Activated T-cell treated with anti-CD3 and anti-CD28 coated beads, Interleukin-2, amount 50 U/mL, for 24 hours (primary cell): ENCODE results near the gene ARHGAP22.

Experiments used
- DNase-seq: peaks from one replicate; pipeline ENCODE4 v3.0.0-alpha.2; 2020
- H3K27ac Mint-ChIP-seq: 2 replicates; pipeline ENCODE4 v1.8.0; 2020; ENCODE audit warnings: mild to moderate bottlenecking, mixed read lengths
- H3K27me3 Mint-ChIP-seq: 2 replicates; pipeline ENCODE4 v1.8.0; 2020; ENCODE audit warnings: mixed read lengths
- H3K36me3 Mint-ChIP-seq: 2 replicates; pipeline ENCODE4 v1.8.0; 2020; ENCODE audit warnings: low read depth, mixed read lengths
- H3K4me1 Mint-ChIP-seq: 2 replicates; pipeline ENCODE4 v1.8.0; 2020; ENCODE audit warnings: low read depth, mixed read lengths
- H3K4me3 Mint-ChIP-seq: 2 replicates; pipeline ENCODE4 v1.8.0; 2020; ENCODE audit warnings: mild to moderate bottlenecking, moderate library complexity, mixed read lengths
- H3K9me3 Mint-ChIP-seq: 2 replicates; pipeline ENCODE4 v1.8.0; 2020; ENCODE audit warnings: mixed read lengths

ARHGAP22 gene

GRCh38 chr10:48462482-48463020 is 142.3 kb downstream of the ARHGAP22 start:
- Mint-ChIP-seq H3K36me3 (no peaks in the 10 kb centered on the region), H3K4me3 (no peak overlapping the region), H3K27me3 (no peaks in the 10 kb centered on the region), H3K4me1 (no peaks in the 10 kb centered on the region), H3K9me3 (no peaks in the 10 kb centered on the region), H3K27ac (no peak overlapping the region)
- DNase-seq: peak; percentile 25

- no peaks in the 10 kb centered on the region for H3K4me1 Mint-ChIP-seq
- peaks cover 5% of the 10 kb centered on the region for H3K27me3 Mint-ChIP-seq
- H3K9me3 Mint-ChIP-seq: no peaks in the 10 kb centered on the region
These were observed 143.0 kb downstream of the ARHGAP22 start for GRCh38 chr10:48461623-48462481.

GRCh38 chr10:48460182-48460581 is 144.7 kb downstream of the ARHGAP22 start:
- DNase-seq: no peak
- H3K36me3 Mint-ChIP-seq: no peaks in the 10 kb centered on the region
- H3K4me3 Mint-ChIP-seq: no peak overlapping the region
- H3K27me3 Mint-ChIP-seq: peaks cover 5% of the 10 kb centered on the region
- no peak overlapping the region for H3K27ac Mint-ChIP-seq
- H3K9me3 Mint-ChIP-seq: no peaks in the 10 kb centered on the region
- H3K4me1 Mint-ChIP-seq: no peaks in the 10 kb centered on the region

More at GRCh38 chr10:48461623-48462481, 143.0 kb downstream of the ARHGAP22 start:
- no peak overlapping the region for H3K4me3 Mint-ChIP-seq
- H3K36me3 Mint-ChIP-seq: no peaks in the 10 kb centered on the region
- peak; percentile 8 for DNase-seq
- H3K27ac Mint-ChIP-seq: no peak overlapping the region

GRCh38 chr10:48459270-48460150 is 145.4 kb downstream of the ARHGAP22 start:
- Mint-ChIP-seq H3K4me3 (no peak overlapping the region), H3K36me3 (no peaks in the 10 kb centered on the region), H3K27ac (no peak overlapping the region), H3K27me3 (peaks cover 5% of the 10 kb centered on the region), H3K4me1 (no peaks in the 10 kb centered on the region), H3K9me3 (no peaks in the 10 kb centered on the region)
- peak; percentile 18 for DNase-seq

- H3K4me3 Mint-ChIP-seq: no peak overlapping the region
- no peaks in the 10 kb centered on the region for H3K36me3 Mint-ChIP-seq
- H3K4me1 Mint-ChIP-seq: no peaks in the 10 kb centered on the region
- H3K27me3 Mint-ChIP-seq: peaks cover 5% of the 10 kb centered on the region
- H3K27ac Mint-ChIP-seq: no peak overlapping the region
- peak; percentile 14 for DNase-seq
- no peaks in the 10 kb centered on the region for H3K9me3 Mint-ChIP-seq
These were observed 146.2 kb downstream of the ARHGAP22 start for GRCh38 chr10:48458662-48459048.

- Mint-ChIP-seq H3K4me1 (no peaks in the 10 kb centered on the region), H3K4me3 (no peak overlapping the region), H3K27me3 (peaks cover 5% of the 10 kb centered on the region), H3K36me3 (no peaks in the 10 kb centered on the region), H3K9me3 (no peaks in the 10 kb centered on the region), H3K27ac (no peak overlapping the region)
- peak; percentile 14 for DNase-seq
These were observed 146.8 kb downstream of the ARHGAP22 start for GRCh38 chr10:48457949-48458661.

- no peaks in the 10 kb centered on the region for H3K9me3 Mint-ChIP-seq
- no peak overlapping the region for H3K27ac Mint-ChIP-seq
- H3K27me3 Mint-ChIP-seq: peaks cover 5% of the 10 kb centered on the region
- H3K4me1 Mint-ChIP-seq: no peaks in the 10 kb centered on the region
- H3K4me3 Mint-ChIP-seq: no peak overlapping the region
- DNase-seq: peak; percentile 22
- H3K36me3 Mint-ChIP-seq: no peaks in the 10 kb centered on the region
These were observed 147.8 kb downstream of the ARHGAP22 start for GRCh38 chr10:48456808-48457761.

- Mint-ChIP-seq H3K4me1 (no peaks in the 10 kb centered on the region), H3K27ac (no peak overlapping the region), H3K9me3 (no peaks in the 10 kb centered on the region), H3K36me3 (no peaks in the 10 kb centered on the region), H3K4me3 (no peak overlapping the region), H3K27me3 (peaks cover 5% of the 10 kb centered on the region)
- peak; percentile 15 for DNase-seq
These were observed 148.5 kb downstream of the ARHGAP22 start for GRCh38 chr10:48456361-48456804.

GRCh38 chr10:48455392-48456151 is 149.3 kb downstream of the ARHGAP22 start:
- no peak overlapping the region for H3K4me3 Mint-ChIP-seq
- no peak overlapping the region for H3K27ac Mint-ChIP-seq
- no peaks in the 10 kb centered on the region for H3K4me1 Mint-ChIP-seq
- no peaks in the 10 kb centered on the region for H3K36me3 Mint-ChIP-seq
- DNase-seq: peak; percentile 20
- H3K27me3 Mint-ChIP-seq: peaks cover 5% of the 10 kb centered on the region
- H3K9me3 Mint-ChIP-seq: no peaks in the 10 kb centered on the region

GRCh38 chr10:48455055-48455391 is 149.8 kb downstream of the ARHGAP22 start:
- Mint-ChIP-seq H3K4me3 (no peak overlapping the region), H3K27me3 (peaks cover 5% of the 10 kb centered on the region), H3K27ac (no peak overlapping the region), H3K9me3 (no peaks in the 10 kb centered on the region), H3K4me1 (no peaks in the 10 kb centered on the region), H3K36me3 (no peaks in the 10 kb centered on the region)
- DNase-seq: no peak

- no peaks in the 10 kb centered on the region for H3K4me1 Mint-ChIP-seq
- H3K27me3 Mint-ChIP-seq: peaks cover 5% of the 10 kb centered on the region
- no peaks in the 10 kb centered on the region for H3K36me3 Mint-ChIP-seq
- no peaks in the 10 kb centered on the region for H3K9me3 Mint-ChIP-seq
- no peak overlapping the region for H3K4me3 Mint-ChIP-seq
- DNase-seq: peak; percentile 14
- H3K27ac Mint-ChIP-seq: no peak overlapping the region
These were observed 150.4 kb downstream of the ARHGAP22 start for GRCh38 chr10:48454302-48455054.

- Mint-ChIP-seq H3K27me3 (peaks cover 6% of the 10 kb centered on the region), H3K4me1 (no peaks in the 10 kb centered on the region), H3K9me3 (no peaks in the 10 kb centered on the region), H3K4me3 (no peak overlapping the region), H3K36me3 (no peaks in the 10 kb centered on the region), H3K27ac (no peak overlapping the region)
- peak; percentile 20 for DNase-seq
These were observed 151.2 kb downstream of the ARHGAP22 start for GRCh38 chr10:48453451-48454301.
